Cardiac muscle cell (in vitro differentiated cells and primary cell): ENCODE data around the gene TRAF4. TPM values are rescaled to one million over a fixed set of nuclear protein-coding genes. Genes with fewer than 3 reads are reported as not detected.
"Not testable (repeated sequence)": the region's sequence is repeated elsewhere in the genome, so short reads cannot be mapped to it uniquely, and the experiment has no call there.

ENCODE experiments used
- DNase-seq, 2 donors: peaks; one replicate each; pipeline versions ENCODE4 v3.0.0 to v3.0.0-alpha.2; 2010 to 2017; ENCODE audit warnings: low read depth in 1 of 2, low spot score in 1 of 2
- H3K27ac ChIP-seq: fragments of 200-600 bp; sonication (generic); 2 replicates; pipeline ENCODE4 v1.5.1; 2016
- H3K27me3 ChIP-seq: fragments of 200-600 bp; sonication (generic); 2 replicates; pipeline ENCODE4 v1.6.0; 2016; ENCODE audit warnings: control low read depth
- H3K36me3 ChIP-seq: fragments of 200-600 bp; sonication (generic); 2 replicates; pipeline ENCODE4 v1.5.1; 2016; ENCODE audit warnings: control low read depth
- H3K4me1 ChIP-seq: fragments of 200-600 bp; sonication (generic); 2 replicates; pipeline ENCODE4 v1.8.1; 2017; ENCODE audit warnings: low read depth, mild to moderate bottlenecking, mixed run types
- H3K4me3 ChIP-seq: fragments of 200-600 bp; sonication (generic); 2 replicates; pipeline ENCODE4 v1.5.1; 2016; ENCODE audit warnings: mild to moderate bottlenecking
- H3K9me3 ChIP-seq: fragments of 200-600 bp; sonication (generic); 2 replicates; pipeline ENCODE4 v1.5.1; 2017; ENCODE audit warnings: low read depth, mild to moderate bottlenecking, control low read depth
- CTCF ChIP-seq: IDR thresholded peaks from 2 replicates; pipeline ENCODE4 v1.5.1; 2012; ENCODE audit warnings: low read depth, mild to moderate bottlenecking, low read length
- polyA plus RNA-seq: library from polyadenylated mRNA; unstranded; fragments of >200 nt; fragmentation: Nextera tagmentation; extraction: Ambion mirVana; gene quantifications from 2 replicates; pipeline ENCODE4 v1.2.1, GENCODE V29; 2016
- total RNA-seq: library from RNA; depleted of rRNA; stranded (reverse); fragments of >200 nt; gene quantifications from 2 replicates; pipeline ENCODE4 v1.2.3, GENCODE V29; 2016

TRAF4 gene
- total and polyA plus RNA-seq, 2 experiments from 2014 or later = 27.2 to 53.8 TPM

GRCh38 chr17:28774206-28774605, 30.4 kb downstream of the TRAF4 start:
- H3K4me1 ChIP-seq = no peaks in the 10 kb centered on the region
- no peak for DNase-seq
- no peaks in the 10 kb centered on the region for H3K36me3 ChIP-seq
- H3K4me3 ChIP-seq = no peak overlapping the region
- H3K27ac ChIP-seq = peak overlapping the region; percentile 31
- no peaks in the 10 kb centered on the region for H3K9me3 ChIP-seq
- TF ChIP-seq CTCF = no peak
- H3K27me3 ChIP-seq = no peaks in the 10 kb centered on the region

GRCh38 chr17:28777178-28777577, 33.4 kb downstream of the TRAF4 start:
- no peaks in the 10 kb centered on the region for H3K36me3 ChIP-seq
- no peaks in the 10 kb centered on the region for H3K27me3 ChIP-seq
- DNase-seq = no peak
- H3K9me3 ChIP-seq = no peaks in the 10 kb centered on the region
- TF ChIP-seq CTCF = no peak
- H3K4me1 ChIP-seq = no peaks in the 10 kb centered on the region
- no peak overlapping the region for H3K4me3 ChIP-seq
- H3K27ac ChIP-seq = peak overlapping the region; percentile 21

- H3K27me3 ChIP-seq, H3K36me3 ChIP-seq, H3K4me1 ChIP-seq, H3K4me3 ChIP-seq, H3K27ac ChIP-seq, DNase-seq, H3K9me3 ChIP-seq: not testable (repeated sequence)
Observed at GRCh38 chr17:28779601-28780000, 35.8 kb downstream of the TRAF4 start.

- Histone ChIP-seq H3K36me3 (no peaks in the 10 kb centered on the region), H3K27me3 (no peaks in the 10 kb centered on the region), H3K4me3 (no peak overlapping the region), H3K9me3 (no peaks in the 10 kb centered on the region), H3K4me1 (no peaks in the 10 kb centered on the region), H3K27ac (no peak overlapping the region)
- no peak for DNase-seq
- no peak for TF ChIP-seq CTCF
Observed at GRCh38 chr17:28783161-28783560, 39.4 kb downstream of the TRAF4 start.

- no peak overlapping the region for H3K4me3 ChIP-seq
- H3K27ac ChIP-seq = no peak overlapping the region
Observed at GRCh38 chr17:28788100-28788499, 44.3 kb downstream of the TRAF4 start.

More at GRCh38 chr17:28788100-28788499, 44.3 kb downstream of the TRAF4 start:
- H3K27me3 ChIP-seq = no peaks in the 10 kb centered on the region
- DNase-seq = no peak
- H3K4me1 ChIP-seq = no peaks in the 10 kb centered on the region
- H3K9me3 ChIP-seq = no peaks in the 10 kb centered on the region
- TF ChIP-seq CTCF = no peak
- H3K36me3 ChIP-seq = no peaks in the 10 kb centered on the region
